ENCODE data around the gene PPIL4. TPM values are rescaled to one million over a fixed set of nuclear protein-coding genes. Genes with fewer than 3 reads are reported as not detected.

PPIL4 gene
- total RNA-seq, 1 donor from 2014 or later, result 28.8 TPM

- H3K4me3 ChIP-seq, result peak overlapping the region; percentile 65
- intact Hi-C loops (cut with DNase I), result no loop called here
- H3K4me1 ChIP-seq, result peaks cover 14% of the 10 kb centered on the region
- DNase-seq (peak; percentile 64), ATAC-seq (peak; percentile 43)
- peaks cover 7% of the 10 kb centered on the region for H3K36me3 ChIP-seq
- no peaks in the 10 kb centered on the region for H3K27me3 ChIP-seq
- TF ChIP-seq, protein P1, sequence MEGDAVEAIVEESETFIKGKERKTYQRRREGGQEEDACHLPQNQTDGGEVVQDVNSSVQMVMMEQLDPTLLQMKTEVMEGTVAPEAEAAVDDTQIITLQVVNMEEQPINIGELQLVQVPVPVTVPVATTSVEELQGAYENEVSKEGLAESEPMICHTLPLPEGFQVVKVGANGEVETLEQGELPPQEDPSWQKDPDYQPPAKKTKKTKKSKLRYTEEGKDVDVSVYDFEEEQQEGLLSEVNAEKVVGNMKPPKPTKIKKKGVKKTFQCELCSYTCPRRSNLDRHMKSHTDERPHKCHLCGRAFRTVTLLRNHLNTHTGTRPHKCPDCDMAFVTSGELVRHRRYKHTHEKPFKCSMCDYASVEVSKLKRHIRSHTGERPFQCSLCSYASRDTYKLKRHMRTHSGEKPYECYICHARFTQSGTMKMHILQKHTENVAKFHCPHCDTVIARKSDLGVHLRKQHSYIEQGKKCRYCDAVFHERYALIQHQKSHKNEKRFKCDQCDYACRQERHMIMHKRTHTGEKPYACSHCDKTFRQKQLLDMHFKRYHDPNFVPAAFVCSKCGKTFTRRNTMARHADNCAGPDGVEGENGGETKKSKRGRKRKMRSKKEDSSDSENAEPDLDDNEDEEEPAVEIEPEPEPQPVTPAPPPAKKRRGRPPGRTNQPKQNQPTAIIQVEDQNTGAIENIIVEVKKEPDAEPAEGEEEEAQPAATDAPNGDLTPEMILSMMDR (IDR thresholded peaks at IDR 0.05), result no peak
- H3K27ac ChIP-seq, result peak overlapping the region; percentile 99
- no peaks in the 10 kb centered on the region for H3K9me3 ChIP-seq
Measured at GRCh38 chr6:149545258-149545753, 537 bp downstream of the PPIL4 start.

- no peaks in the 10 kb centered on the region for H3K9me3 ChIP-seq
- intact Hi-C loops (cut with DNase I), result no loop called here
- H3K36me3 ChIP-seq, result peaks cover 12% of the 10 kb centered on the region
- no peak for DNase-seq
- peak overlapping the region; percentile 65 for H3K4me3 ChIP-seq
- ATAC-seq, result no peak
- TF ChIP-seq, protein P1 (IDR thresholded peaks at IDR 0.05), result peak; percentile 4
- no peaks in the 10 kb centered on the region for H3K27me3 ChIP-seq
- H3K27ac ChIP-seq, result peak overlapping the region; percentile 99
- H3K4me1 ChIP-seq, result peaks cover 14% of the 10 kb centered on the region
Measured at GRCh38 chr6:149544646-149545257, 1.1 kb downstream of the PPIL4 start.

DNA sequence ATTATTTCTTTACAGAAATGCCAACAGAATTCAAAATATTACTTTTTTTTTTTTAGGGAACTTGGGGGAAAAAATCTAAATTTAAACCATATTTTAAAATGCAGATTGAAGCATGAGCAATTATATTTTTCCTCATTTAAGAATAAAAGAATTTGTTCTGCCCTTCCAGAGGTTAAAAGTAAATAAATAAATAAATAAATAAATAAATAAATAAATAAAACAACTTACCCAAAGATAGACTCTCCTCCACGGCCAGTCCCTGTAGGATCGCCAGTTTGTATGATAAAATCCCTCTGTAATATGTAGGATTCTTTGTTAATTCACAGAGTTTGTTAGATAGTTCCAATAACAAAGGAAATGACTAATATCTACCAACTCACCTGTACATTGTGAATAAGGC is 4.7 kb downstream of the PPIL4 start:
- H3K27ac ChIP-seq, result no peak overlapping the region
- DNase-seq (no peak), ATAC-seq (no peak)
- TF ChIP-seq, protein P1 (IDR thresholded peaks at IDR 0.05), result no peak
- H3K27me3 ChIP-seq, result no peaks in the 10 kb centered on the region
- intact Hi-C loops (cut with DNase I), result no loop called here
- H3K36me3 ChIP-seq, result peaks cover 48% of the 10 kb centered on the region
- peaks cover 14% of the 10 kb centered on the region for H3K4me1 ChIP-seq
- no peak overlapping the region for H3K4me3 ChIP-seq
- H3K9me3 ChIP-seq, result no peaks in the 10 kb centered on the region

DNA sequence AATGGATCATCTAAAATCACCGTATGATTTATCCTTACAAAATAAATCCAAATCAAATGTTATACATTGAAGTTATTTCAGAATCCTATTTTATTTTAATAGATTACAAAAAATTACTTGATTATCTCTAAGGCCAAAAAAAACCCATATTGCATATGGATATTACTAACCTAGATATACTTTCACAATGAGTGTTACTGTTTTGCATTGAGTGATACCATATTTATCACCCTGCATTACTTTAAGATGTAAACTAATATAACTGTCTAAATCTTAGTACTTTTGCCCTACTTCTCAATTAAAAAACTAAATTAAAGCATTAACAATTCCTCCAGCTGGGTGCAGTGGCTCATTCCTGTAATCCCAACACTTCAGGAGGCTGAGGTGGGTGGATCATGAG is 11.1 kb downstream of the PPIL4 start:
- Histone ChIP-seq H3K36me3 (peaks cover 99% of the 10 kb centered on the region), H3K9me3 (no peaks in the 10 kb centered on the region), H3K27me3 (no peaks in the 10 kb centered on the region), H3K27ac (no peak overlapping the region), H3K4me3 (no peak overlapping the region), H3K4me1 (no peaks in the 10 kb centered on the region)
- intact Hi-C loops (cut with DNase I), result no loop called here
- TF ChIP-seq, protein P1 (IDR thresholded peaks at IDR 0.05), result no peak
- ATAC-seq, result no peak
- DNase-seq, result no peak

DNA sequence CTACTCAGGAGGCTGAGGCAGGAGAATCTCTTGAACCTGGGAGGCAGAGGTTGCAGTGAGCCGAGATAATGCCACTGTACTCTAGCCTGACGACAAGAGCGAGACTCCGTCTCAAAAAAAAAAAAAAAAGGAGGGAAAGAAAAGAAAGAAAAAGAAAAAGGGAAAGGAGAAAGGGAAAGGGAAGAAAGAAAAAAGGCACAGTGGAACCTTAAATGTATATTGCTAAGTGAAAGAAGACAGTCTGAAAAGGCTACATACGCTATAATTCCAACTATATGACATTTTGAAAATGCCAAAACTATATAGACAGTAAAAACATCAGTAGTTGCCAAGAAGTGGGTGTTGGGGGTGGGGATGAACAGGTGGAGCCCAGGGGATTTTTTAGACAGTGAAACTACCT is 16.2 kb downstream of the PPIL4 start:
- Histone ChIP-seq H3K27ac (no peak overlapping the region), H3K9me3 (no peaks in the 10 kb centered on the region), H3K4me3 (no peak overlapping the region), H3K27me3 (no peaks in the 10 kb centered on the region), H3K36me3 (peaks cover 98% of the 10 kb centered on the region), H3K4me1 (no peaks in the 10 kb centered on the region)
- intact Hi-C loops (cut with DNase I), result no loop called here
- TF ChIP-seq, protein P1 (IDR thresholded peaks at IDR 0.05), result no peak
- no peak for DNase-seq
- no peak for ATAC-seq

All from upper lobe of right lung (tissue), 1 donor.